Activated CD8-positive, alpha-beta memory T cell treated with anti-CD3 and anti-CD28 coated beads, Interleukin-2, amount 50 U/mL, for 4 hours (primary cell): ENCODE measurements around the gene TMEFF2.
"Not testable (repeated sequence)": the region's sequence is repeated elsewhere in the genome, so short reads cannot be mapped to it uniquely, and the experiment has no call there.

Source experiments
- DNase-seq: peaks from one replicate; pipeline ENCODE4 v3.0.0-alpha.2; 2020

TMEFF2 gene

DNA sequence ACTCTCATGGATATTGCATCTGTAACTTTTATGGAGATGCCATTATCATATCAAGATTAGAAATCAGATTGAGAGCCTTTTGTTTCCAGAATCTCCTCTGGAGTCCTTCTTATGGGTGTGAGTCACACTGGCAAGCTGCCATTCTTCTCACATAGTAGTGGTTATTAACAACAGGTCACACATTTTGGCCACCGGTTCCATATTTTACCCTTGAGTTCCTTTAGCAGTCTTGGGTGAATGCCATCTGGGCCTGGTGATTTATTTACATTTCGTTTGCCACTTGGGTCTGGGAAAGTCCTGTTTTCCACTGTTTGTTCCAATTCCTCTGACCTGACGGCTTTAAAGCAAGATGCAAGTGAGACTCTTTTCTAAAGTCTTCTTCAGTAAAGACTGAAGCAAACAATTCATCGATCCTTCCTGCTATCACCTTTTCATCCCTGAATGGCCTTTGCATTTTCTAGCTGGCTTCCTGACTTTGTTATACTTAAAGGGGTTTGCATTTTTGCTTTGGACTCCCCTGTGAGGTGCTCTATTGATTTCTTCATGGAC lies 267.3 kb downstream of the TMEFF2 start:
- DNase-seq = no peak

DNA sequence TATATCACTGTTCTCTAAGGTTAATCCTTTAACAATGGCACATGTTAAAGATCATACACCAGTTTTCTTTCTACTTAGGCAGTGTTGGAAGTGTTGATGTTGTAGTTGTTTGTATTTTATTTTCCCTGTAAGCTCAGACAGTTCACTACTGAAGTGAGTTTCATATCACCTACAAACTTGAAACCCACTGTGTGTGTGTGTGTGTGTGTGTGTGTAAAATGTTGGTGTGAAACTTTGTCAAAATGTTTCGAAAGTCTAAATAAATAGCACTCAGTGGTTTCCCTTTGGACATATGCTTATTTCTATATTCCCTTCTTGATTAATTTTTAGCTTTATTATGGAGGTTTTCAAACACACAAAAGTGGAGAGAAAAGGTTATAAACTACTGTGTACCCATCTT lies 268.1 kb downstream of the TMEFF2 start:
- DNase-seq = no peak

- no peak for DNase-seq
Measured at GRCh38 chr2:191923652-191923997, 271.1 kb downstream of the TMEFF2 start.

DNA sequence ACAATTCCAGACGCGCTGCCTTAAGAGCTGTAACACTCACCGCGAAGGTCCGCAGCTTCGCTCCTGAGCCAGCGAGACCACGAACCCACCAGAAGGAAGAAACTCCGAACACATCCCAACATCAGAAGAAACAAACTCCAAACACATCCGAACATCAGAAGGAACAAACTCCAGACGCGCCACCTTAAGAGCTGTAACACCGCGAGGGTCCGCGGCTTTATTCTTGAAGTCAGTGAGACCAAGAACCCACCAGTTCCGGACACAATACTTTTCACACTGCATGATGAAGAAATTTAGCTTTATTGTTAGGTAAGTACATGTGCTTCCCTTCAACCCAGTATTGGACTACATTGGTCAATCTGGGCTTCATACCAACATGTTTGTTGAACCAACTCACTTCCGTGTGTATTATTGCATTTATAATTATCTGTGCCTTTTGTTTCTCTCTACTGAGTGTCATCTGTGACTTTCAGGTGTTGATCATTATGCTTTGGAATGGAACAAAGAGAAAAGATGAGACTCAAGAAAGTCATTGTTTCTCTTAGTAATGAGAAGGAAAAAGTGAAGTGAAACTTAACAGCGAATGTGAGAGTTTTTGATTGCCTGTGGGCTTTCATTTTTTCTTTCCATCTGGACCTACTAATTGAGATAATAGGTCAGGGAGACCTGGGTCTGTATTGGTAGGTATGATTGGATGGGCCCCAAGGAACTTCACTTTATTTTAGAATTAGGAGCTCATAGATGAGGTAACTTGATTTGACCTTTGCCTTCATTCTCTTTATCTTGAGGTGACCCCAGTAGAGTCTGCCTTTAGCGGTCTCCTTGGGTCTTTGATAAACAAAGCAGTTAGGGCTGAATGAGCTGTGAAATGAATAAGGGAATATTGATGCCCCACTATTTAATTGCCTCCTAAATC lies 271.7 kb downstream of the TMEFF2 start:
- DNase-seq = no peak

DNA sequence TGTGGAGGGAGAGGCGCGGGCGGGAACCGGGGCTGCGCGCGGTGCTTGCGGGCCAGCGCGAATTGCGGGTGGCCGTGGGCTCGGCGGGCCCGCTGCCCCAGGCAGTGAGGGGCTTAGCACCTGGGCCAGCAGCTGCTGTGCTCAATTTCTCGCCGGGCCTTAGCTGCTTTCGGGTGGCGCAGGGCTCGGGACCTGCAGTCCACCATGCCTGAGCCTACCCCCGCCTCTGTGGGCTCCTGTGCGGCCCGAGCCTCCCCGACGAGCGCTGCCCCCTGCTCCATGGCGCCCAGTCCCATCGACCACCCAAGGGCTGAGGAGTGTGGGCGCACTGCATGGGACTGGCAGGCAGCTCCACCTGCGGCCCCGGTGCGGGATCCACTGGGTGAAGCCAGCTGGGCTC lies 273.1 kb downstream of the TMEFF2 start:
- DNase-seq = not testable (repeated sequence)

DNA sequence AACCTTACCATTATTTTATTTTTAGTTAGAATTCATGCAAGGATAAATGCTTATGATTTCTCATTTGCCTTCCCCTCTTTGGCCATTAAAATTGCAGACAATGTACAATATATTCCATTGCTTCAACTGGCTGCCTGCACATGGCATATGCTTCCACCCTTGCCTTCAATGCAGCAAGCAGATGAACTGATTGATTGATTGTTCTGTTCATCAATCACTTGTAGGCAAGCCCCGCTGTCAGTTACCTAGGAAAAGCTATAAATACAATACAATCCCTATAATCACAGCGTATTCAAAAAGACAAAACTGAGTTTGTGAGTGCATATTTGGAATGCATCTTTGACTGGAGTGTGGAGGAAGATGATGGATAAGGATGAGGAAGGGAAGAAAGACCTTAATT lies 274.2 kb downstream of the TMEFF2 start:
- DNase-seq = no peak

DNA sequence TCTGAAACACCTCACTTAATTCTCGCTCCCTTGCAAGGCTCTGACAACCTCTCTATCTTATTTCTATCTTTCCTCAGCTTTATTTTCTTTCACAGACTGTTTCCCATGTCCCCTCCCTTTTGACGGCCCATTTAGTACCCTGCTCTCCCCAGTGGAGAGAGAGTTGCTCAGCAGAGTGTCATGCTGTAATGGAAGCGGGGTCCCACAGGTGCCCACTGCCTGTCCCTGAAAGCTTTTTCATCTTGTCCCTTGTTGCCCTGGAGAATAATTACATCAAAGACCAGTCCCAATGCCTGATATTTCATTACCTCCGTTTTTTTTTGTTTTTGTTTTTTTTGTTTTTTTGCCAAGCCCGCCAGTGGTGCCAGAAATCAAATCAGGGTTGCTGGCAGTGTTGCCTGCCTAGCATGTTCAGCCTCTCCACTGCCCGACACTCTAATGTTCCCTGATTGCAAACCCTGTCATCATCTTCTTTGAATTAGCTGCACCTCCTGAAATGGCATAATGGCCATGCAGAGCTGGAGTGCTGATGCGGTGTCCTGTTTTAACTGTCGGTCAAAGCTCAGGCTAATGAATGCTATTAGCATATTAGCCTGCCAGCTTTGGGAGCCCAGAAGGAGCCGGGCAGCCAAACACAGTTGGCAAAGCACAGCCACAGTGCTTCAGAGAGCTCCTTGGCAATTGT lies 276.6 kb downstream of the TMEFF2 start:
- no peak for DNase-seq

DNA sequence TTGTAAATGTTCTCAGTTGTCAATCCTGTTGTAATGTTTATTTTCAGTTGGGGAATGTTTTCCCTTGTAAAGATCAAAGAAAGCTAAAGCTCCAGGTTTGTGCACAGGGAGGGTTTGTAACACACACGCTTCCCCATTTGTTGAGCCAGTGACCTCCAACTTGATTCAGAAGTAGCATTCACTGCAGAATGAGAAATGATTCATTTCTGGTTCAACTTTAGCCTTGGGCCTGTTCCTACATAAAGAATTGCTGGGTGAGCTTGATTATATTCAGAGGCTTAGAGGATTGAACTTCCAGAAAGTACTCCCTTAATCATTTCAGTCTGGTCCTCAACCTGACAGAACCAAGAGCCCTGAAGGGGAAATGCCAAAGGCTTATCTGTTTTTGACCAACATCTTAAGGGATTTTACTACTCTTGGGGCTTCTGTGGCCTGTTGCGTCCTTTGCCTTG lies 277.3 kb downstream of the TMEFF2 start:
- no peak for DNase-seq

DNA sequence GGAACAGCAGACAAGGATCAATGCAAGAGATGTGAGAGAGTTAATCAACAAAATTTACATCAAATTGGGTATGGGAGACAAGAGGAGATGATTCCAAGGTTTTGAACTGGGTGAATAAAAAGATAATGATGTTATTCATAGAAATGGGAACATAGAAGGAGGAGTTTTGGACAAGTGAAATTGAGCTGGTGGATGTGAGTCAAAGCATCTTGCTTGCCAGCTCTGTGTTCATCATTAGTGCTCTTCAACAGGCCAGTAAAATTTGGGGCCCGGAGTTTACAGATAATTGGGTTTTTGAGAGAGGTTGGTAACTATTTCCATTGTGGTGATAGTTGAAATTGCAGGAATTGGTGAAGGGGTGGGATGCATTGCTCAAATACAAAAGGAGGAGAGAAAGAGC lies 277.9 kb downstream of the TMEFF2 start:
- DNase-seq = no peak

DNA sequence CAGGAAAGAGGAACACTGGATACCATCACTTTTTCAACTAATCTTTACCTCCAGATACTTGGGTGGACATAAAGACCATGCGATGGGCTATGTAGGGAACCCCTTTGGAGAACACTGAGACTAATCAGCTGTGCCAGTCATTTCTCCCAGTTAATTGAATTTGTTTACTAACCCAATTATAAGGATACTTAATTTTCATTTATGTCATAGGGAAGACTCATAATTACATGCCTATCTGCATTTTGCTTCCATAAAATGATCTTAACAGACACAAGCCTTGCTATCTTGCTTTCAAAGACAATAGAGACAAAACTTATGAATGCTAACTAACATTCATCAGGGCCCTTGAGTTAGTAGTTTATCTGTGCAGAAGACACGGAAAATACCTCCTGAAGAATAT lies 279.0 kb downstream of the TMEFF2 start:
- no peak for DNase-seq

DNA sequence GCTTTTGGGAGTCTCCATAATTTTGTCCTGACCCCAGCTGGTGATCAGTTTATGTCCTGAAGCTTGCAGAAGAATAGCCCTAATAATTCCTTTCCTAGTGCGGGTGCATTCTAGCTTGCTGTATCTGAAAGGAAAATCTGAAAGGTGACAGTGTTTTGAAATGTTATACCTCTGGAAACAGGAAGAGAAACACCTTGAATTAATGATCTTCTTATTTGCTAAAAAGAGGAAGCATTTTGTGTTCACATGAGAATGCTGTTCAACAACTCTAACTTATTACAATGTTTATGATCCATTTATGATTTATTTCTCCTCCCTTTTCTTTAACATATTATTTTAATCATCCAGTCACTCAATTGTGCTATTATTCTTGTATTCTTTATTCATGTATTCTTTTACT lies 280.9 kb downstream of the TMEFF2 start:
- DNase-seq = no peak

GRCh38 chr2:191912764-191913163 lies 282.0 kb downstream of the TMEFF2 start:
- DNase-seq = no peak

DNA sequence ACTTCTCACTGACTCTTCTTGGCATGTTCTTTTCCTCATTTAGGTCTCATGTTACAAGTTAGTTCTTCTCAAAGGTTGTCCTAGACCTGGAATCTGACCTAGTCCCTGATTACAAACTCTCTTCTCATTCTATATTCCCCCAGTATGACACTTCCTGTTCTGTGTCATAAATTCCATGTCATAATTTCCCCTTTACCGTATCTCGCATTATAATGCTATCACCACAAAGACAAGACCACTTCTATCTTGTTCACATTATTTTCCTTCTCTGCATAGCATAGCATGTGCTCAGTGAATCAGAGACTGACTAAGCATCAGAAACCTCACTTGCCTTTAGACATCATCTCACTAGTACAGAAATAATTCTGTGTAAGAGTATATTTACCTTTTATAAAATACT lies 284.2 kb downstream of the TMEFF2 start:
- DNase-seq = no peak

DNA sequence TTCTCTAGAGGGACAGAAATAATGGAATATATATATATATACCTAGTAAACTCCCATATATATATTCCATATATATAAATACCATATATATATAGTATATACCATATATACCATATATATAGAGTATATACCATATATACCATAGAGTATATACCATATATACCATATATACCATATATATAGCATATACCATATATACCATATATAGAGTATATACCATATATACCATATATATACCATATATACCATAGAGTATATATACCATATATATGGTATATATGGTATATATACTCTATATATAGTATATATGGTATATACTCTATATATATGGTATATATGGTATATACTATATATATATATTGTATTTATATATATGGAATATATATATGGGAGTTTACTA lies 285.9 kb downstream of the TMEFF2 start:
- DNase-seq = no peak

DNA sequence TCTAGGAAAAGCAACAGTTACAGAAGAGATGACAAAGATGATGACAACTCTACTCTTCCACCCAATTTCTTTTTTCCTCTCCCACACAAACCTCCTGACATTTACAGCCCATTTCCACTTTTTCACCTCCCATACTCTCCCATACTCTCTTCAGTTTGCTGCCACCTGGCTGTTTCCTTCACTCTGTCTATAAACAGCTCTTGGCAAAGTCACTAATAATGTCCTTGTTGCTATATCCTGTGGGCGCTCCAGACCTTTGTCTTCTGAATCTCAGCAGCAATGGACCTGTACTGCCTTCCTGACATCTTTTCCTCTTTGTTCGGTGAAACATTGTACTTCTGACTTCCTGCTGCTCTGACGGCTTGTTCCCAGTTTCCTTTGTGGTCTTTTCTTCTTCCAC lies 287.2 kb downstream of the TMEFF2 start:
- DNase-seq = no peak

DNA sequence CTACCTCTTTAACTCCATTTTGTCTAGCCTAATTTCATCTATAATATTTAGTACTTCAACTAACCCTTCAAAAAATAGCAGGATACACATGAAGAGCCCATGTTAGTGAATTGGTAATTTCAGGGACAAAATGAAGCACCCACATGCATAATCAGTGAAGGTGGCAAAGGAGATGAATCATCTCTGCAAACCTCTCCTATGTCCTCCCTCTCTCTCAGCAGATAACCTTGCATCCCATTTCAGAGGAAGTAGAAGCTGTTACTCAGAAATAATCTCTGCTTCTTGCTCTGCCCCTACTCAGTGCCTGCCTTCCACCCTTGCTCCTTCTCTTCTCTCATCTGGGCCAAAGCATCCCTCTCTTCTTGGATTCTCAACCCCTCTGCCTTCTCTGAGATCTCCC lies 287.6 kb downstream of the TMEFF2 start:
- no peak for DNase-seq

DNA sequence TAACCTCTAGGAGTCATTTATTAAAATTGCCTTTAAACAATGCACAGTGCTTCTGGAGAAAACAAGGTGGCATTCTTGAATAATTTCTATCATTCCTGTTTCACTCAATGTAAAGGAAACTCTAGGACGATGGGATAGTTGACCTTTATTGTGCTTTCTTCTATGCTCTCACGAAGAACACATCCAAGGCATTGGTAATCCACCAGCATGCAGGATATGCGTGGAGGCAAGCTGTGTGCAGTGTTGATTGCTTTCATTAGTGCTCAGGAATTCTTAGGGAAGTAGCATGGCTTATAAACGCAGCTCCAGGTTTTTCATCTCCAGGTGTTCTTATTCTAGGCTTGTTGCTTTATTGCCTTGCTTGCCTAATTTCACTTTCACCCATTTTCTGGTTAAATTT lies 289.4 kb downstream of the TMEFF2 start:
- DNase-seq = no peak

DNA sequence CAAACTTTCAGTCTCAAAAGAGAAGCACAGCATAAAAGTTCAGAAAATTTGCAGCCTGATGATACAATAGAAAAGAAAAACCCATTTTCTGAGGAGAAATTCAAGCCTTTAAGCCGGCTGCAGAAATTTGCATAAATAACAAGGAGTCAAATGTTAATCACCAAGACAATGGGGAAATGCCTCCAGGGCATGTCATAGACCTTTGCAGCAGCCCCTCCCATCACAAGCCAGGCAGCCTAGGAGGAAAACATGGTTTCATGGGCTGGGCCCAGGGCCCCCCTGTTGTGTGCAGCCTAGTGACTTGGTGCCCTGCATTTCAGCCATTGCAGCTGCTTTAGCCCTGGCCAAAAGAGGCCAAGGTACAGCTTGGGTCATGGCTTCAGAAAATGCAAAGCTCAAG lies 293.7 kb downstream of the TMEFF2 start:
- DNase-seq = no peak

- no peak for DNase-seq
Measured at GRCh38 chr2:191899410-191899809, 295.3 kb downstream of the TMEFF2 start.
